Fibroblast of mammary gland (primary cell): ENCODE results near the gene CSNK2A3.

ENCODE experiments used
- DNase-seq: peaks from one replicate; pipeline ENCODE4 v3.0.0-alpha.2; 2010; ENCODE audit warnings: low read depth
- H3K4me3 ChIP-seq: 2 replicates; pipeline ENCODE4 v1.5.1; 2011; ENCODE audit warnings: low read depth, mild to moderate bottlenecking, low read length, moderate library complexity; ENCODE audit not compliant: control insufficient read depth
- CTCF ChIP-seq: conservative IDR thresholded peaks from 2 replicates; pipeline ENCODE4 v1.5.1; 2011; ENCODE audit warnings: low read depth, low read length, inconsistent platforms; ENCODE audit not compliant: control insufficient read depth, insufficient read depth

CSNK2A3 gene

GRCh38 chr11:11351042-11351586 lies 1.9 kb downstream of the CSNK2A3 start:
- no peak for TF ChIP-seq CTCF
- H3K4me3 ChIP-seq: no peak overlapping the region
- DNase-seq: peak; percentile 18

GRCh38 chr11:11349870-11350337 lies 3.1 kb downstream of the CSNK2A3 start:
- H3K4me3 ChIP-seq: no peak overlapping the region
- peak; percentile 87 for DNase-seq
- TF ChIP-seq CTCF: no peak

GRCh38 chr11:11349106-11349825 lies 3.8 kb downstream of the CSNK2A3 start:
- H3K4me3 ChIP-seq: no peak overlapping the region
- peak; percentile 33 for DNase-seq
- TF ChIP-seq CTCF: no peak

- no peak overlapping the region for H3K4me3 ChIP-seq
- TF ChIP-seq CTCF: no peak
- no peak for DNase-seq
Observed at GRCh38 chr11:11348303-11348702, 4.7 kb downstream of the CSNK2A3 start.

- DNase-seq: no peak
- TF ChIP-seq CTCF: no peak
- H3K4me3 ChIP-seq: no peak overlapping the region
Observed at GRCh38 chr11:11347592-11347991, 5.5 kb downstream of the CSNK2A3 start.

GRCh38 chr11:11346303-11346702 lies 6.7 kb downstream of the CSNK2A3 start:
- no peak for DNase-seq
- H3K4me3 ChIP-seq: no peak overlapping the region
- no peak for TF ChIP-seq CTCF

- DNase-seq: no peak
- H3K4me3 ChIP-seq: no peak overlapping the region
- no peak for TF ChIP-seq CTCF
Observed at GRCh38 chr11:11345099-11345498, 8.0 kb downstream of the CSNK2A3 start.
